Liver (tissue), 3 donors: ENCODE data around the gene MSI2.

Source experiments
- ATF3 ChIP-seq: IDR thresholded peaks from 2 replicates; pipeline ENCODE4 v1.6.1; 2016; ENCODE audit warnings: antibody characterized with exemption
- CTCF ChIP-seq: fragments of 150-350 bp; IDR thresholded peaks from 2 replicates; pipeline ENCODE4 v1.5.1; 2017; ENCODE audit warnings: improper control_type of control experiment, low read depth, low read length; ENCODE audit not compliant: missing input control
- EGR1 ChIP-seq, 2 donors: IDR thresholded peaks; 2 replicates each; pipeline ENCODE4 v1.6.1; 2016 to 2018; ENCODE audit warnings: antibody characterized with exemption in 2 of 2, low read depth in 2 of 2
- FOXA1 ChIP-seq: IDR thresholded peaks from 2 replicates; pipeline ENCODE4 v1.6.1; 2016; ENCODE audit warnings: antibody characterized with exemption
- HNF4G ChIP-seq: IDR thresholded peaks from 2 replicates; pipeline ENCODE4 v1.6.1; 2016; ENCODE audit warnings: antibody characterized with exemption
- JUND ChIP-seq, 2 donors: IDR thresholded peaks; 2 replicates each; pipeline ENCODE4 v1.6.1; 2016; ENCODE audit warnings: antibody characterized with exemption in 2 of 2
- RAD21 ChIP-seq, 2 donors: IDR thresholded peaks; 2 replicates each; pipeline ENCODE4 v1.6.1; 2016; ENCODE audit warnings: antibody characterized with exemption in 2 of 2, mild to moderate bottlenecking in 2 of 2
- REST ChIP-seq: IDR thresholded peaks from 2 replicates; pipeline ENCODE4 v1.6.1; 2016; ENCODE audit warnings: antibody characterized with exemption, mild to moderate bottlenecking
- SP1 ChIP-seq: IDR thresholded peaks from 2 replicates; pipeline ENCODE4 v1.6.1; 2018; ENCODE audit warnings: antibody characterized with exemption, mild to moderate bottlenecking
- YY1 ChIP-seq: IDR thresholded peaks from 2 replicates; pipeline ENCODE4 v1.6.1; 2016; ENCODE audit warnings: antibody characterized with exemption, mild to moderate bottlenecking
- ZBTB33 ChIP-seq: IDR thresholded peaks from 2 replicates; pipeline ENCODE4 v1.6.1; 2016; ENCODE audit warnings: antibody characterized with exemption
- TF ChIP-seq, protein P1 (sequence below): IDR thresholded peaks from 2 replicates; pipeline ENCODE4 v1.6.1; 2016; ENCODE audit warnings: antibody characterized with exemption
- donor health status: healthy.
- donor health status: healthy.

DNA sequence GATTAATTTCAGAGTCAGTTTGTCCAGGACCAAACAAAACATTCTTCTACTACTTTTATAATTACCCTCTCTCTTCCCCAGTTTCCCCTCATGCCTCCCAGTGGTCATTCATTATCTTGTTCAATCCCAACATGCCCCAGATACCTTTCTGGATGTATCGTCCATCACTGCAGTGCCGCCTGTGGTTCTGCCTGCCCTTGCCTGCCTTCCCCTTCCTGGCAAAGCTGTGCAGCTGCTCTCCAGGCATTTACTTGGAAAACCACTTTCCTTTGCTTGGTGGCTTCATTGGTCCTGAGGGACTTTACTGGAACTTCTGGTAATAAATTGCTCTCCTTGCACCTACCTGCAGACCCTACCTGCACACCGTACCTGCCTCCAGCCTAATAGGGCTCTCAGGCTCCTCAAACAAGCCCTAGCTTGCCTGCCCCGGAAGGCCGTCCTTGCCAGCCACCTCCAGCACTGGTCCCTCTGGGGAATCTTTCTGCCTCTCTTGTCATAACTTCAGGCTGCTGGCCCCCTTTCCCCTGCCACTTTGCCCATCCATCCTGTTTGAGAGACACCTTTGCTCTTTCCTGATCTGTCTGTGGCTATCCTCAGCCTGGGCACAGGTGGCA is 19.5 kb upstream of the MSI2 start:
- TF ChIP-seq YY1 (no peak), RAD21 (IDR thresholded peaks at IDR 0.05) (no peak), CTCF (no peak), HNF4G (no peak), ZBTB33 (no peak), EGR1 (IDR thresholded peaks at IDR 0.05; ENCODE audit: low read depth in 2 of 2) (no peak), SP1 (no peak), JUND (IDR thresholded peaks at IDR 0.05) (no peak), ATF3 (no peak), FOXA1 (no peak), REST (no peak)
- TF ChIP-seq, protein P1, sequence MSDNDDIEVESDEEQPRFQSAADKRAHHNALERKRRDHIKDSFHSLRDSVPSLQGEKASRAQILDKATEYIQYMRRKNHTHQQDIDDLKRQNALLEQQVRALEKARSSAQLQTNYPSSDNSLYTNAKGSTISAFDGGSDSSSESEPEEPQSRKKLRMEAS, result no peak
